GM12878 (cell line): ENCODE results near the gene AIG1.

ENCODE experiments used
- HDAC6 ChIP-seq: fragments of 200-600 bp; sonication (generic); IDR thresholded peaks from one replicate; pipeline ENCODE4 v1.8.0; 2017; ENCODE audit warnings: antibody characterized with exemption; ENCODE audit not compliant: unreplicated experiment
- NFIC ChIP-seq: IDR thresholded peaks from 2 replicates; pipeline ENCODE4 v1.6.1; 2012; ENCODE audit warnings: low read depth, mild to moderate bottlenecking, inconsistent platforms, low read length, moderate library complexity
- POU2F2 ChIP-seq: IDR thresholded peaks from 3 replicates; pipeline ENCODE4 v1.6.1; 2011; ENCODE audit warnings: low read depth, mild to moderate bottlenecking, low read length, borderline replicate concordance
- ZZZ3 ChIP-seq: IDR thresholded peaks from 2 replicates; pipeline ENCODE4 v1.6.1; 2011; ENCODE audit warnings: low read depth; ENCODE audit not compliant: control insufficient read depth, insufficient read length
- TF ChIP-seq, protein P1 (sequence below): fragments of 450-650 bp; IDR thresholded peaks from 2 replicates; pipeline ENCODE4 v1.6.1; 2018; ENCODE audit warnings: borderline replicate concordance, mild to moderate bottlenecking; ENCODE audit not compliant: partially characterized antibody
- TF ChIP-seq, protein P2 (sequence below), 3 experiments: IDR thresholded peaks in 2 of 3; conservative IDR thresholded peaks in 1 of 3; 2 replicates each; pipeline ENCODE4 v1.5.1; 2011; ENCODE audit warnings: low read depth in 3 of 3, low read length in 3 of 3, mild to moderate bottlenecking in 3 of 3, control low read depth in 2 of 3, moderate library complexity in 2 of 3, inconsistent platforms in 1 of 3, mixed read lengths in 1 of 3; ENCODE audit not compliant: control insufficient read depth in 2 of 3, insufficient read depth in 1 of 3; ENCODE audit errors: extremely low read depth in 1 of 3
- TF ChIP-seq, protein P3 (sequence below): fragments of 450-650 bp; IDR thresholded peaks from 2 replicates; pipeline ENCODE4 v1.6.1; 2016; ENCODE audit warnings: mild to moderate bottlenecking, moderate library complexity, borderline replicate concordance

DNA sequence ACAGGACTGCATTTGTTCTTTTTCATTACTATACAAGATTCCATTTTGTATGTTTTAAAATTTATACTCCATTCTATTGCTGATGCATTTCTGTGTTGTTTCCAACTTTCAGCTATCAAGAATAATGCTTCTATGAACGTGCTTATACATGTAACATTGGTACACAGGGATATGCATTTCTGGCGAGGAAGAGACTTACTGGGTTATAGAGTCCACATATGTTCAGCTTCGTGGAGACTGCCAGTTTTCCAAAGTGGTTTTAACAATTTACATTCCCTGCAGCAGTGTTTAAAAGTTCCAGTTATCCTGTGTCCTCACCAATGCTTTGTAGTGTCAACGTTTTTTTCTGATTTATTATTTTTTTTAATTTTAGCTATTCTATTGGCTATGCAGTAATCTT lies 48.5 kb downstream of the AIG1 start:
- TF ChIP-seq, protein P1, sequence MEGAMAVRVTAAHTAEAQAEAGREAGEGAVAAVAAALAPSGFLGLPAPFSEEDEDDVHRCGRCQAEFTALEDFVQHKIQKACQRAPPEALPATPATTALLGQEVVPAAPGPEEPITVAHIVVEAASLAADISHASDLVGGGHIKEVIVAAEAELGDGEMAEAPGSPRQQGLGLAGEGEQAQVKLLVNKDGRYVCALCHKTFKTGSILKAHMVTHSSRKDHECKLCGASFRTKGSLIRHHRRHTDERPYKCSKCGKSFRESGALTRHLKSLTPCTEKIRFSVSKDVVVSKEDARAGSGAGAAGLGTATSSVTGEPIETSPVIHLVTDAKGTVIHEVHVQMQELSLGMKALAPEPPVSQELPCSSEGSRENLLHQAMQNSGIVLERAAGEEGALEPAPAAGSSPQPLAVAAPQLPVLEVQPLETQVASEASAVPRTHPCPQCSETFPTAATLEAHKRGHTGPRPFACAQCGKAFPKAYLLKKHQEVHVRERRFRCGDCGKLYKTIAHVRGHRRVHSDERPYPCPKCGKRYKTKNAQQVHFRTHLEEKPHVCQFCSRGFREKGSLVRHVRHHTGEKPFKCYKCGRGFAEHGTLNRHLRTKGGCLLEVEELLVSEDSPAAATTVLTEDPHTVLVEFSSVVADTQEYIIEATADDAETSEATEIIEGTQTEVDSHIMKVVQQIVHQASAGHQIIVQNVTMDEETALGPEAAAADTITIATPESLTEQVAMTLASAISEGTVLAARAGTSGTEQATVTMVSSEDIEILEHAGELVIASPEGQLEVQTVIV: no peak
- TF ChIP-seq POU2F2 (no peak), NFIC (no peak), ZZZ3 (no peak), HDAC6 (no peak)
- TF ChIP-seq, protein P2, sequence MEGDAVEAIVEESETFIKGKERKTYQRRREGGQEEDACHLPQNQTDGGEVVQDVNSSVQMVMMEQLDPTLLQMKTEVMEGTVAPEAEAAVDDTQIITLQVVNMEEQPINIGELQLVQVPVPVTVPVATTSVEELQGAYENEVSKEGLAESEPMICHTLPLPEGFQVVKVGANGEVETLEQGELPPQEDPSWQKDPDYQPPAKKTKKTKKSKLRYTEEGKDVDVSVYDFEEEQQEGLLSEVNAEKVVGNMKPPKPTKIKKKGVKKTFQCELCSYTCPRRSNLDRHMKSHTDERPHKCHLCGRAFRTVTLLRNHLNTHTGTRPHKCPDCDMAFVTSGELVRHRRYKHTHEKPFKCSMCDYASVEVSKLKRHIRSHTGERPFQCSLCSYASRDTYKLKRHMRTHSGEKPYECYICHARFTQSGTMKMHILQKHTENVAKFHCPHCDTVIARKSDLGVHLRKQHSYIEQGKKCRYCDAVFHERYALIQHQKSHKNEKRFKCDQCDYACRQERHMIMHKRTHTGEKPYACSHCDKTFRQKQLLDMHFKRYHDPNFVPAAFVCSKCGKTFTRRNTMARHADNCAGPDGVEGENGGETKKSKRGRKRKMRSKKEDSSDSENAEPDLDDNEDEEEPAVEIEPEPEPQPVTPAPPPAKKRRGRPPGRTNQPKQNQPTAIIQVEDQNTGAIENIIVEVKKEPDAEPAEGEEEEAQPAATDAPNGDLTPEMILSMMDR (IDR thresholded peaks at IDR 0.05 in 2 of 3, conservative IDR thresholded peaks at IDR 0.05 in 1 of 3; ENCODE audit: control insufficient read depth in 2 of 3, extremely low read depth in 1 of 3, insufficient read depth in 1 of 3, low read depth in 3 of 3, low read length in 3 of 3): no peak
- TF ChIP-seq, protein P3, sequence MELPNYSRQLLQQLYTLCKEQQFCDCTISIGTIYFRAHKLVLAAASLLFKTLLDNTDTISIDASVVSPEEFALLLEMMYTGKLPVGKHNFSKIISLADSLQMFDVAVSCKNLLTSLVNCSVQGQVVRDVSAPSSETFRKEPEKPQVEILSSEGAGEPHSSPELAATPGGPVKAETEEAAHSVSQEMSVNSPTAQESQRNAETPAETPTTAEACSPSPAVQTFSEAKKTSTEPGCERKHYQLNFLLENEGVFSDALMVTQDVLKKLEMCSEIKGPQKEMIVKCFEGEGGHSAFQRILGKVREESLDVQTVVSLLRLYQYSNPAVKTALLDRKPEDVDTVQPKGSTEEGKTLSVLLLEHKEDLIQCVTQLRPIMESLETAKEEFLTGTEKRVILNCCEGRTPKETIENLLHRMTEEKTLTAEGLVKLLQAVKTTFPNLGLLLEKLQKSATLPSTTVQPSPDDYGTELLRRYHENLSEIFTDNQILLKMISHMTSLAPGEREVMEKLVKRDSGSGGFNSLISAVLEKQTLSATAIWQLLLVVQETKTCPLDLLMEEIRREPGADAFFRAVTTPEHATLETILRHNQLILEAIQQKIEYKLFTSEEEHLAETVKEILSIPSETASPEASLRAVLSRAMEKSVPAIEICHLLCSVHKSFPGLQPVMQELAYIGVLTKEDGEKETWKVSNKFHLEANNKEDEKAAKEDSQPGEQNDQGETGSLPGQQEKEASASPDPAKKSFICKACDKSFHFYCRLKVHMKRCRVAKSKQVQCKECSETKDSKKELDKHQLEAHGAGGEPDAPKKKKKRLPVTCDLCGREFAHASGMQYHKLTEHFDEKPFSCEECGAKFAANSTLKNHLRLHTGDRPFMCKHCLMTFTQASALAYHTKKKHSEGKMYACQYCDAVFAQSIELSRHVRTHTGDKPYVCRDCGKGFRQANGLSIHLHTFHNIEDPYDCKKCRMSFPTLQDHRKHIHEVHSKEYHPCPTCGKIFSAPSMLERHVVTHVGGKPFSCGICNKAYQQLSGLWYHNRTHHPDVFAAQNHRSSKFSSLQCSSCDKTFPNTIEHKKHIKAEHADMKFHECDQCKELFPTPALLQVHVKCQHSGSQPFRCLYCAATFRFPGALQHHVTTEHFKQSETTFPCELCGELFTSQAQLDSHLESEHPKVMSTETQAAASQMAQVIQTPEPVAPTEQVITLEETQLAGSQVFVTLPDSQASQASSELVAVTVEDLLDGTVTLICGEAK: no peak
